CD4-positive, CD25-positive, alpha-beta regulatory T cell (primary cell): ENCODE measurements around the gene RASSF8. TPM values are rescaled to one million over a fixed set of nuclear protein-coding genes. Genes with fewer than 3 reads are reported as not detected.
"Not testable (repeated sequence)": the region's sequence is repeated elsewhere in the genome, so short reads cannot be mapped to it uniquely, and the experiment has no call there.

ENCODE experiments used
- ATAC-seq, 2 donors: fragments of 150-1000 bp; cut with Tn5 transposase; one replicate each; pipeline ENCODE4 v1.10.0; 2021; ENCODE audit warnings: low read depth in 2 of 2, moderate number of reproducible peaks in 2 of 2, moderate library complexity in 1 of 2
- DNase-seq, 3 donors: peaks; one replicate each; pipeline versions ENCODE4 v3.0.0 to v3.0.0-alpha.2; 2012 to 2022; ENCODE audit warnings: mixed read lengths in 1 of 3
- H3K27ac ChIP-seq: one replicate; pipeline ENCODE4 v1.7.0; 2013; ENCODE audit warnings: mild to moderate bottlenecking, low read length; ENCODE audit not compliant: insufficient read depth, poor library complexity, severe bottlenecking
- H3K27me3 ChIP-seq: one replicate; pipeline ENCODE4 v1.7.0; 2013; ENCODE audit warnings: low read length; ENCODE audit not compliant: control insufficient read depth, insufficient read depth
- H3K36me3 ChIP-seq: one replicate; pipeline ENCODE4 v1.7.0; 2013; ENCODE audit warnings: mild to moderate bottlenecking, low read length, moderate library complexity; ENCODE audit not compliant: control insufficient read depth, insufficient read depth
- H3K4me1 ChIP-seq: 2 replicates; pipeline ENCODE4 v1.7.0; 2013; ENCODE audit warnings: mild to moderate bottlenecking, low read length; ENCODE audit not compliant: insufficient read depth, control insufficient read depth, poor library complexity, severe bottlenecking
- H3K4me3 ChIP-seq: one replicate; pipeline ENCODE4 v1.7.0; 2013; ENCODE audit warnings: low read depth, mild to moderate bottlenecking, low read length, moderate library complexity
- H3K9me3 ChIP-seq, 2 experiments: 1 replicate in 1 of 2; 2 replicates in 1 of 2; pipeline ENCODE4 v1.7.0; 2013; ENCODE audit warnings: low read length in 2 of 2, mild to moderate bottlenecking in 1 of 2, moderate library complexity in 1 of 2; ENCODE audit not compliant: control insufficient read depth in 2 of 2
- H3K27ac Mint-ChIP-seq, 3 donors: one replicate each; pipeline ENCODE4 v1.8.0; 2020 to 2022; ENCODE audit warnings: mild to moderate bottlenecking in 3 of 3, mixed read lengths in 3 of 3, moderate library complexity in 2 of 3
- H3K27me3 Mint-ChIP-seq: one replicate; pipeline ENCODE4 v1.8.0; 2022; ENCODE audit warnings: mild to moderate bottlenecking, mixed read lengths
- H3K36me3 Mint-ChIP-seq: one replicate; pipeline ENCODE4 v1.8.0; 2020; ENCODE audit warnings: mixed read lengths
- H3K4me1 Mint-ChIP-seq, 4 donors: one replicate each; pipeline ENCODE4 v1.8.0; 2020 to 2022; ENCODE audit warnings: mixed read lengths in 4 of 4, mild to moderate bottlenecking in 1 of 4
- H3K4me3 Mint-ChIP-seq, 4 donors: one replicate each; pipeline ENCODE4 v1.8.0; 2020 to 2022; ENCODE audit warnings: mild to moderate bottlenecking in 4 of 4, mixed read lengths in 4 of 4, moderate library complexity in 3 of 4
- H3K9me3 Mint-ChIP-seq, 7 donors: one replicate each; pipeline ENCODE4 v1.8.0; 2020 to 2022; ENCODE audit warnings: mixed read lengths in 7 of 7, mild to moderate bottlenecking in 3 of 7, moderate library complexity in 2 of 7
- polyA plus RNA-seq, 4 donors: library from polyadenylated mRNA; unstranded; fragments of 300-500 nt; fragmentation: Illumina TruSeq; gene quantifications; one replicate each; pipeline ENCODE4 v1.2.3, GENCODE V29; 2021
- total RNA-seq: library from RNA; stranded (reverse); gene quantifications from one replicate; pipeline ENCODE4 v1.2.3, GENCODE V29; 2022

RASSF8 gene
- total and polyA plus RNA-seq, 5 donors from 2014 or later, result 0.20 TPM; not detected in 4

GRCh38 chr12:26057271-26057670, 98.8 kb downstream of the RASSF8 start:
- H3K4me1 ChIP-seq, H3K4me1 Mint-ChIP-seq, DNase-seq, H3K36me3 Mint-ChIP-seq, H3K9me3 Mint-ChIP-seq, H3K27me3 ChIP-seq, H3K4me3 Mint-ChIP-seq, H3K27ac Mint-ChIP-seq, H3K36me3 ChIP-seq, H3K9me3 ChIP-seq, H3K27ac ChIP-seq, ATAC-seq, H3K4me3 ChIP-seq: not testable (repeated sequence)
- peaks cover 23% of the 10 kb centered on the region for H3K27me3 Mint-ChIP-seq

- Mint-ChIP-seq H3K27ac (no peak overlapping the region), H3K9me3 (peaks cover 0 to 3% (median 0%) of the 10 kb centered on the region in 7 donors), H3K36me3 (no peaks in the 10 kb centered on the region), H3K4me3 (no peak overlapping the region), H3K27me3 (peaks cover 17% of the 10 kb centered on the region), H3K4me1 (no peaks in the 10 kb centered on the region)
- Histone ChIP-seq H3K36me3 (no peaks in the 10 kb centered on the region), H3K4me3 (no peak overlapping the region), H3K27me3 (peaks cover 2% of the 10 kb centered on the region), H3K9me3 (no peaks in the 10 kb centered on the region), H3K27ac (no peak overlapping the region), H3K4me1 (no peaks in the 10 kb centered on the region)
- peak in 1 of 3 donors; percentile 5 for DNase-seq
- no peak for ATAC-seq
Measured at GRCh38 chr12:26058308-26058707, 99.8 kb downstream of the RASSF8 start.

GRCh38 chr12:26058818-26059217, 100.3 kb downstream of the RASSF8 start:
- no peaks in the 10 kb centered on the region for H3K4me1 ChIP-seq
- Mint-ChIP-seq H3K4me1 (no peaks in the 10 kb centered on the region), H3K27ac (no peak overlapping the region), H3K9me3 (peaks cover 0 to 3% (median 0%) of the 10 kb centered on the region in 7 donors), H3K36me3 (no peaks in the 10 kb centered on the region), H3K4me3 (no peak overlapping the region), H3K27me3 (peaks cover 21% of the 10 kb centered on the region)
- H3K4me3 ChIP-seq, result no peak overlapping the region
- no peak for ATAC-seq
- no peaks in the 10 kb centered on the region for H3K36me3 ChIP-seq
- DNase-seq, result no peak
- no peaks in the 10 kb centered on the region for H3K9me3 ChIP-seq
- no peak overlapping the region for H3K27ac ChIP-seq
- H3K27me3 ChIP-seq, result peaks cover 2% of the 10 kb centered on the region

GRCh38 chr12:26062006-26062405, 103.5 kb downstream of the RASSF8 start:
- H3K4me1 Mint-ChIP-seq, result no peaks in the 10 kb centered on the region
- peaks cover 13% of the 10 kb centered on the region for H3K27me3 Mint-ChIP-seq
- H3K27ac Mint-ChIP-seq, result no peak overlapping the region
- no peaks in the 10 kb centered on the region for H3K9me3 ChIP-seq
- DNase-seq (no peak), ATAC-seq (no peak)
- no peak overlapping the region for H3K4me3 Mint-ChIP-seq
- no peaks in the 10 kb centered on the region for H3K4me1 ChIP-seq
- no peaks in the 10 kb centered on the region for H3K36me3 Mint-ChIP-seq
- no peak overlapping the region for H3K4me3 ChIP-seq
- peaks cover 0 to 3% (median 0%) of the 10 kb centered on the region in 7 donors for H3K9me3 Mint-ChIP-seq
- peaks cover 2% of the 10 kb centered on the region for H3K27me3 ChIP-seq
- H3K27ac ChIP-seq, result no peak overlapping the region
- no peaks in the 10 kb centered on the region for H3K36me3 ChIP-seq

GRCh38 chr12:26062566-26062965, 104.1 kb downstream of the RASSF8 start:
- no peak overlapping the region for H3K4me3 Mint-ChIP-seq
- peaks cover 2% of the 10 kb centered on the region for H3K27me3 ChIP-seq
- H3K27ac Mint-ChIP-seq, result no peak overlapping the region
- no peak overlapping the region for H3K4me3 ChIP-seq
- H3K9me3 ChIP-seq, result no peaks in the 10 kb centered on the region
- no peak overlapping the region for H3K27ac ChIP-seq
- no peaks in the 10 kb centered on the region for H3K4me1 Mint-ChIP-seq
- H3K36me3 ChIP-seq, result no peaks in the 10 kb centered on the region
- DNase-seq (no peak), ATAC-seq (no peak)
- H3K9me3 Mint-ChIP-seq, result peaks cover 0 to 3% (median 0%) of the 10 kb centered on the region in 7 donors
- H3K4me1 ChIP-seq, result no peaks in the 10 kb centered on the region
- peaks cover 13% of the 10 kb centered on the region for H3K27me3 Mint-ChIP-seq
- no peaks in the 10 kb centered on the region for H3K36me3 Mint-ChIP-seq

- Mint-ChIP-seq H3K27ac (no peak overlapping the region), H3K27me3 (peaks cover 7% of the 10 kb centered on the region), H3K4me3 (no peak overlapping the region), H3K9me3 (peaks cover 0 to 1% (median 0%) of the 10 kb centered on the region in 7 donors), H3K36me3 (no peaks in the 10 kb centered on the region), H3K4me1 (no peaks in the 10 kb centered on the region)
- H3K4me3 ChIP-seq, result no peak overlapping the region
- ATAC-seq, result no peak
- H3K4me1 ChIP-seq, result no peaks in the 10 kb centered on the region
- H3K27me3 ChIP-seq, result peaks cover 2% of the 10 kb centered on the region
- no peaks in the 10 kb centered on the region for H3K36me3 ChIP-seq
- H3K27ac ChIP-seq, result no peak overlapping the region
- H3K9me3 ChIP-seq, result no peaks in the 10 kb centered on the region
- no peak for DNase-seq
Measured at GRCh38 chr12:26065451-26065850, 107.0 kb downstream of the RASSF8 start.

GRCh38 chr12:26068503-26068902, 110.0 kb downstream of the RASSF8 start:
- H3K36me3 ChIP-seq, result no peaks in the 10 kb centered on the region
- no peaks in the 10 kb centered on the region for H3K27me3 ChIP-seq
- no peak overlapping the region for H3K4me3 Mint-ChIP-seq
- H3K36me3 Mint-ChIP-seq, result no peaks in the 10 kb centered on the region
- H3K27me3 Mint-ChIP-seq, result peaks cover 6% of the 10 kb centered on the region
- no peak overlapping the region for H3K4me3 ChIP-seq
- H3K4me1 Mint-ChIP-seq, result no peaks in the 10 kb centered on the region
- H3K4me1 ChIP-seq, result no peaks in the 10 kb centered on the region
- DNase-seq (no peak), ATAC-seq (no peak)
- no peak overlapping the region for H3K27ac Mint-ChIP-seq
- no peaks in the 10 kb centered on the region for H3K9me3 Mint-ChIP-seq
- no peaks in the 10 kb centered on the region for H3K9me3 ChIP-seq
- H3K27ac ChIP-seq, result no peak overlapping the region

GRCh38 chr12:26069796-26070195, 111.3 kb downstream of the RASSF8 start:
- no peaks in the 10 kb centered on the region for H3K36me3 ChIP-seq
- DNase-seq (no peak), ATAC-seq (no peak)
- H3K36me3 Mint-ChIP-seq, result no peaks in the 10 kb centered on the region
- no peaks in the 10 kb centered on the region for H3K9me3 ChIP-seq
- H3K4me3 Mint-ChIP-seq, result no peak overlapping the region
- no peaks in the 10 kb centered on the region for H3K4me1 Mint-ChIP-seq
- H3K27me3 ChIP-seq, result no peaks in the 10 kb centered on the region
- H3K9me3 Mint-ChIP-seq, result peaks cover 0 to 2% (median 0%) of the 10 kb centered on the region in 7 donors
- H3K27me3 Mint-ChIP-seq, result no peaks in the 10 kb centered on the region
- H3K27ac Mint-ChIP-seq, result no peak overlapping the region
- no peak overlapping the region for H3K27ac ChIP-seq
- no peak overlapping the region for H3K4me3 ChIP-seq
- H3K4me1 ChIP-seq, result no peaks in the 10 kb centered on the region
